Measurements from ENCODE around the gene ZBTB9.

Gene ZBTB9

GRCh38 chr6:33454009-33454946 is at the start of gene ZBTB9:
Gene ZBTB9 (plus strand): TSS chr6:33454576. CDS start chr6:33455101, 525 bp downstream.
- FAIRE-seq, result no peak

GRCh38 chr6:33404884-33405283 is 49.5 kb upstream of the ZBTB9 start:
- no peak for FAIRE-seq

GRCh38 chr6:33405386-33405940 is 48.9 kb upstream of the ZBTB9 start:
- FAIRE-seq, result no peak

GRCh38 chr6:33406126-33406525 is 48.2 kb upstream of the ZBTB9 start:
- no peak for FAIRE-seq

- FAIRE-seq, result no peak
Measured at GRCh38 chr6:33407132-33407718, 47.2 kb upstream of the ZBTB9 start.

GRCh38 chr6:33410050-33410710 is 44.2 kb upstream of the ZBTB9 start:
- no peak for FAIRE-seq

- FAIRE-seq, result no peak
Measured at GRCh38 chr6:33410711-33411631, 43.4 kb upstream of the ZBTB9 start, which contains the start of gene PHF1. Gene PHF1 (plus strand): TSS chr6:33411014. CDS start chr6:33412264, 1,250 bp downstream.

- FAIRE-seq, result no peak
Measured at GRCh38 chr6:33411632-33412005, 42.8 kb upstream of the ZBTB9 start.

- no peak for FAIRE-seq
Measured at GRCh38 chr6:33412140-33413009, 42.0 kb upstream of the ZBTB9 start.

GRCh38 chr6:33413241-33414120 is 40.9 kb upstream of the ZBTB9 start:
- FAIRE-seq, result no peak

- no peak for FAIRE-seq
Measured at GRCh38 chr6:33414592-33415271, 39.6 kb upstream of the ZBTB9 start.

GRCh38 chr6:33415831-33416230 is 38.5 kb upstream of the ZBTB9 start:
- FAIRE-seq, result no peak

GRCh38 chr6:33416386-33417127 is 37.8 kb upstream of the ZBTB9 start:
- FAIRE-seq, result no peak

GRCh38 chr6:33417128-33417902 is 37.1 kb upstream of the ZBTB9 start:
- FAIRE-seq, result no peak

GRCh38 chr6:33417903-33418689 is 36.3 kb upstream of the ZBTB9 start, which contains the start of gene CUTA:
Gene CUTA (minus strand): TSS chr6:33418107. CDS start chr6:33418000, 107 bp downstream.
- FAIRE-seq, result peak; percentile 96

- FAIRE-seq, result no peak
Measured at GRCh38 chr6:33418690-33419291, 35.6 kb upstream of the ZBTB9 start.

Data from colon (tissue), 2 donors.